BE2C (cell line): ENCODE data around the gene PGM3.

Source experiments
- DNase-seq: peaks from one replicate; pipeline ENCODE4 v3.0.0-alpha.2; 2020
- H3K27me3 ChIP-seq: fragments of 250-450 bp; sonication (Bioruptor Pico); 2 replicates; pipeline ENCODE4 v1.5.1; 2020; ENCODE audit warnings: mild to moderate bottlenecking
- H3K36me3 ChIP-seq: fragments of 250-450 bp; sonication (Bioruptor Pico); 2 replicates; pipeline ENCODE4 v1.5.1; 2020; ENCODE audit warnings: mild to moderate bottlenecking
- H3K4me1 ChIP-seq: fragments of 250-450 bp; sonication (Bioruptor Pico); 2 replicates; pipeline ENCODE4 v1.5.1; 2020
- H3K4me3 ChIP-seq: 2 replicates; pipeline ENCODE4 v1.5.1; 2011; ENCODE audit warnings: low read depth, low read length
- H3K9me3 ChIP-seq: fragments of 250-450 bp; sonication (Bioruptor Pico); 2 replicates; pipeline ENCODE4 v1.5.1; 2020
- TF ChIP-seq, protein P1 (sequence below): IDR thresholded peaks from 2 replicates; pipeline ENCODE4 v1.5.1; 2012; ENCODE audit warnings: mild to moderate bottlenecking, low read depth, low read length

PGM3 gene

GRCh38 chr6:83119742-83120300, 73.2 kb downstream of the PGM3 start:
- Histone ChIP-seq H3K4me3 (no peak overlapping the region), H3K36me3 (peaks cover 8% of the 10 kb centered on the region), H3K4me1 (peaks cover 14% of the 10 kb centered on the region), H3K27me3 (no peaks in the 10 kb centered on the region), H3K9me3 (no peaks in the 10 kb centered on the region)
- DNase-seq = no peak
- TF ChIP-seq, protein P1, sequence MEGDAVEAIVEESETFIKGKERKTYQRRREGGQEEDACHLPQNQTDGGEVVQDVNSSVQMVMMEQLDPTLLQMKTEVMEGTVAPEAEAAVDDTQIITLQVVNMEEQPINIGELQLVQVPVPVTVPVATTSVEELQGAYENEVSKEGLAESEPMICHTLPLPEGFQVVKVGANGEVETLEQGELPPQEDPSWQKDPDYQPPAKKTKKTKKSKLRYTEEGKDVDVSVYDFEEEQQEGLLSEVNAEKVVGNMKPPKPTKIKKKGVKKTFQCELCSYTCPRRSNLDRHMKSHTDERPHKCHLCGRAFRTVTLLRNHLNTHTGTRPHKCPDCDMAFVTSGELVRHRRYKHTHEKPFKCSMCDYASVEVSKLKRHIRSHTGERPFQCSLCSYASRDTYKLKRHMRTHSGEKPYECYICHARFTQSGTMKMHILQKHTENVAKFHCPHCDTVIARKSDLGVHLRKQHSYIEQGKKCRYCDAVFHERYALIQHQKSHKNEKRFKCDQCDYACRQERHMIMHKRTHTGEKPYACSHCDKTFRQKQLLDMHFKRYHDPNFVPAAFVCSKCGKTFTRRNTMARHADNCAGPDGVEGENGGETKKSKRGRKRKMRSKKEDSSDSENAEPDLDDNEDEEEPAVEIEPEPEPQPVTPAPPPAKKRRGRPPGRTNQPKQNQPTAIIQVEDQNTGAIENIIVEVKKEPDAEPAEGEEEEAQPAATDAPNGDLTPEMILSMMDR = no peak

- no peaks in the 10 kb centered on the region for H3K9me3 ChIP-seq
- no peaks in the 10 kb centered on the region for H3K27me3 ChIP-seq
- no peak overlapping the region for H3K4me3 ChIP-seq
- DNase-seq = no peak
- peaks cover 2% of the 10 kb centered on the region; the same call in 1 of the 2 replicates for H3K4me1 ChIP-seq
- TF ChIP-seq, protein P1 = no peak
- peaks cover 8% of the 10 kb centered on the region for H3K36me3 ChIP-seq
These were observed 75.3 kb downstream of the PGM3 start for GRCh38 chr6:83117802-83118201.
